WI38 (cell line): Measurements from ENCODE around the gene CCSER2.
A peak's percentile ranks its signal among the peaks of the same experiment; 100 is the strongest.

Source experiments
- H3K4me3 ChIP-seq: 2 replicates; pipeline ENCODE4 v1.5.1; 2011; ENCODE audit warnings: low read depth, mild to moderate bottlenecking, control low read depth, low read length
- CTCF ChIP-seq: IDR thresholded peaks from 2 replicates; pipeline ENCODE4 v1.5.1; 2012; ENCODE audit warnings: low read depth, mild to moderate bottlenecking, control low read depth, low read length

Gene CCSER2

GRCh38 chr10:84306751-84307384, 21.5 kb upstream of the CCSER2 start:
- no peak overlapping the region for H3K4me3 ChIP-seq
- TF ChIP-seq CTCF: no peak

- no peak overlapping the region for H3K4me3 ChIP-seq
Measured at GRCh38 chr10:84308021-84308420, 20.4 kb upstream of the CCSER2 start.

GRCh38 chr10:84308481-84309304, 19.7 kb upstream of the CCSER2 start:
- no peak for TF ChIP-seq CTCF
- peak overlapping the region; percentile 32 for H3K4me3 ChIP-seq

More at GRCh38 chr10:84308021-84308420, 20.4 kb upstream of the CCSER2 start:
- no peak for TF ChIP-seq CTCF

- no peak for TF ChIP-seq CTCF
- no peak overlapping the region for H3K4me3 ChIP-seq
Measured at GRCh38 chr10:84310470-84310869, 17.9 kb upstream of the CCSER2 start.

- H3K4me3 ChIP-seq: no peak overlapping the region
- TF ChIP-seq CTCF: no peak
Measured at GRCh38 chr10:84311576-84311975, 16.8 kb upstream of the CCSER2 start.

- no peak for TF ChIP-seq CTCF
- no peak overlapping the region for H3K4me3 ChIP-seq
Measured at GRCh38 chr10:84312816-84313215, 15.6 kb upstream of the CCSER2 start.

GRCh38 chr10:84314275-84314674, 14.1 kb upstream of the CCSER2 start:
- no peak for TF ChIP-seq CTCF
- H3K4me3 ChIP-seq: no peak overlapping the region
